ENCODE results near the gene NEDD9.

DNA sequence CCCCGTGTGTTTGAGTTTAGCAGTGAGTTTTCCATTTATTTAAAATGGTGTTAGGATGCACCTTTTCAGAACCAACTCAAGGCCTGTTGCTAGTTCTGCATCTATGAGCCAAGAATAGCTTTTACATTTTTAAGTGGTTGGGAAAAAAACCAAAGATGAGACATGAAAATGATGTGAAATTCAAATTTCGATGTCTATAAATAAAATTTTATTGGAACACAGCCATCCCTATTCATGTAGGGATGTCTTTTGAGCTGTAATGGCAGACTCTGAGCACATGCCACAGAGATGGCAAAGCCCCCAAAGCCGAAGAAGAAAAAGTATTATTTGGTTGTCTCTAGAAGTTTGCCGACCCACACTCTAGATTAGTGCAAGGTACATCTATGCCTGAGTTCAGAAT lies 5.0 kb upstream of the NEDD9 start:
- TF ChIP-seq OSR1 (CRISPR knock-in tag; IDR thresholded peaks at IDR 0.05) (no peak), BACH2 (CRISPR knock-in tag; IDR thresholded peaks at IDR 0.05; ENCODE audit: borderline replicate concordance) (no peak), GLIS3 (CRISPR knock-in tag; IDR thresholded peaks at IDR 0.05) (no peak), ZFP3 (CRISPR knock-in tag; IDR thresholded peaks at IDR 0.05) (no peak), ZNF8 (CRISPR knock-in tag; IDR thresholded peaks at IDR 0.05) (no peak), TOX (CRISPR knock-in tag; IDR thresholded peaks at IDR 0.05; ENCODE audit: borderline replicate concordance) (no peak), ZFP30 (CRISPR knock-in tag; IDR thresholded peaks at IDR 0.05) (no peak), ESRRG (CRISPR knock-in tag; IDR thresholded peaks at IDR 0.05) (no peak), CSDC2 (CRISPR knock-in tag; IDR thresholded peaks at IDR 0.05) (no peak)
- TF ChIP-seq, protein P1, sequence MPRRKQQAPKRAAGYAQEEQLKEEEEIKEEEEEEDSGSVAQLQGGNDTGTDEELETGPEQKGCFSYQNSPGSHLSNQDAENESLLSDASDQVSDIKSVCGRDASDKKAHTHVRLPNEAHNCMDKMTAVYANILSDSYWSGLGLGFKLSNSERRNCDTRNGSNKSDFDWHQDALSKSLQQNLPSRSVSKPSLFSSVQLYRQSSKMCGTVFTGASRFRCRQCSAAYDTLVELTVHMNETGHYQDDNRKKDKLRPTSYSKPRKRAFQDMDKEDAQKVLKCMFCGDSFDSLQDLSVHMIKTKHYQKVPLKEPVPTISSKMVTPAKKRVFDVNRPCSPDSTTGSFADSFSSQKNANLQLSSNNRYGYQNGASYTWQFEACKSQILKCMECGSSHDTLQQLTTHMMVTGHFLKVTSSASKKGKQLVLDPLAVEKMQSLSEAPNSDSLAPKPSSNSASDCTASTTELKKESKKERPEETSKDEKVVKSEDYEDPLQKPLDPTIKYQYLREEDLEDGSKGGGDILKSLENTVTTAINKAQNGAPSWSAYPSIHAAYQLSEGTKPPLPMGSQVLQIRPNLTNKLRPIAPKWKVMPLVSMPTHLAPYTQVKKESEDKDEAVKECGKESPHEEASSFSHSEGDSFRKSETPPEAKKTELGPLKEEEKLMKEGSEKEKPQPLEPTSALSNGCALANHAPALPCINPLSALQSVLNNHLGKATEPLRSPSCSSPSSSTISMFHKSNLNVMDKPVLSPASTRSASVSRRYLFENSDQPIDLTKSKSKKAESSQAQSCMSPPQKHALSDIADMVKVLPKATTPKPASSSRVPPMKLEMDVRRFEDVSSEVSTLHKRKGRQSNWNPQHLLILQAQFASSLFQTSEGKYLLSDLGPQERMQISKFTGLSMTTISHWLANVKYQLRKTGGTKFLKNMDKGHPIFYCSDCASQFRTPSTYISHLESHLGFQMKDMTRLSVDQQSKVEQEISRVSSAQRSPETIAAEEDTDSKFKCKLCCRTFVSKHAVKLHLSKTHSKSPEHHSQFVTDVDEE (CRISPR knock-in tag; IDR thresholded peaks at IDR 0.05), result no peak
- TF ChIP-seq, protein P2, sequence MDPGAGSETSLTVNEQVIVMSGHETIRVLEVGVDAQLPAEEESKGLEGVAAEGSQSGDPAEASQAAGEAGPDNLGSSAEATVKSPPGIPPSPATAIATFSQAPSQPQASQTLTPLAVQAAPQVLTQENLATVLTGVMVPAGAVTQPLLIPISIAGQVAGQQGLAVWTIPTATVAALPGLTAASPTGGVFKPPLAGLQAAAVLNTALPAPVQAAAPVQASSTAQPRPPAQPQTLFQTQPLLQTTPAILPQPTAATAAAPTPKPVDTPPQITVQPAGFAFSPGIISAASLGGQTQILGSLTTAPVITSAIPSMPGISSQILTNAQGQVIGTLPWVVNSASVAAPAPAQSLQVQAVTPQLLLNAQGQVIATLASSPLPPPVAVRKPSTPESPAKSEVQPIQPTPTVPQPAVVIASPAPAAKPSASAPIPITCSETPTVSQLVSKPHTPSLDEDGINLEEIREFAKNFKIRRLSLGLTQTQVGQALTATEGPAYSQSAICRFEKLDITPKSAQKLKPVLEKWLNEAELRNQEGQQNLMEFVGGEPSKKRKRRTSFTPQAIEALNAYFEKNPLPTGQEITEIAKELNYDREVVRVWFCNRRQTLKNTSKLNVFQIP (CRISPR knock-in tag; IDR thresholded peaks at IDR 0.05; ENCODE audit: borderline replicate concordance, low read depth), result no peak
- TF ChIP-seq, protein P3, sequence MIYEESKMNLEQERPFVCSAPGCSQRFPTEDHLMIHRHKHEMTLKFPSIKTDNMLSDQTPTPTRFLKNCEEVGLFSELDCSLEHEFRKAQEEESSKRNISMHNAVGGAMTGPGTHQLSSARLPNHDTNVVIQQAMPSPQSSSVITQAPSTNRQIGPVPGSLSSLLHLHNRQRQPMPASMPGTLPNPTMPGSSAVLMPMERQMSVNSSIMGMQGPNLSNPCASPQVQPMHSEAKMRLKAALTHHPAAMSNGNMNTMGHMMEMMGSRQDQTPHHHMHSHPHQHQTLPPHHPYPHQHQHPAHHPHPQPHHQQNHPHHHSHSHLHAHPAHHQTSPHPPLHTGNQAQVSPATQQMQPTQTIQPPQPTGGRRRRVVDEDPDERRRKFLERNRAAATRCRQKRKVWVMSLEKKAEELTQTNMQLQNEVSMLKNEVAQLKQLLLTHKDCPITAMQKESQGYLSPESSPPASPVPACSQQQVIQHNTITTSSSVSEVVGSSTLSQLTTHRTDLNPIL (CRISPR knock-in tag; IDR thresholded peaks at IDR 0.05; ENCODE audit: low read depth), result no peak
- TF ChIP-seq, protein P4, sequence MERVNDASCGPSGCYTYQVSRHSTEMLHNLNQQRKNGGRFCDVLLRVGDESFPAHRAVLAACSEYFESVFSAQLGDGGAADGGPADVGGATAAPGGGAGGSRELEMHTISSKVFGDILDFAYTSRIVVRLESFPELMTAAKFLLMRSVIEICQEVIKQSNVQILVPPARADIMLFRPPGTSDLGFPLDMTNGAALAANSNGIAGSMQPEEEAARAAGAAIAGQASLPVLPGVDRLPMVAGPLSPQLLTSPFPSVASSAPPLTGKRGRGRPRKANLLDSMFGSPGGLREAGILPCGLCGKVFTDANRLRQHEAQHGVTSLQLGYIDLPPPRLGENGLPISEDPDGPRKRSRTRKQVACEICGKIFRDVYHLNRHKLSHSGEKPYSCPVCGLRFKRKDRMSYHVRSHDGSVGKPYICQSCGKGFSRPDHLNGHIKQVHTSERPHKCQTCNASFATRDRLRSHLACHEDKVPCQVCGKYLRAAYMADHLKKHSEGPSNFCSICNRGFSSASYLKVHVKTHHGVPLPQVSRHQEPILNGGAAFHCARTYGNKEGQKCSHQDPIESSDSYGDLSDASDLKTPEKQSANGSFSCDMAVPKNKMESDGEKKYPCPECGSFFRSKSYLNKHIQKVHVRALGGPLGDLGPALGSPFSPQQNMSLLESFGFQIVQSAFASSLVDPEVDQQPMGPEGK (CRISPR knock-in tag; IDR thresholded peaks at IDR 0.05; ENCODE audit: borderline replicate concordance), result no peak

All from SK-N-SH treated with all-trans-retinoic acid at 6 μM for 48 hours (cell line).